D721Med (cell line): ENCODE measurements around the gene CD7.
A peak's percentile ranks its signal among the peaks of the same experiment; 100 is the strongest.

Experiments
- DNase-seq: peaks from one replicate; pipeline ENCODE4 v3.0.0; 2011; ENCODE audit warnings: low spot score; ENCODE audit not compliant: insufficient read length
- FAIRE-seq: peaks from 2 replicates; lab custom pipeline; 2011; peaks lifted over from hg19 to GRCh38; lab: Jason Lieb, UNC
- TF ChIP-seq, protein P1 (sequence below): IDR thresholded peaks from 2 replicates; pipeline ENCODE4 v1.5.1; 2012; ENCODE audit warnings: mild to moderate bottlenecking, control low read depth; ENCODE audit not compliant: insufficient read depth; ENCODE audit errors: missing control alignments

The CD7 gene

DNA sequence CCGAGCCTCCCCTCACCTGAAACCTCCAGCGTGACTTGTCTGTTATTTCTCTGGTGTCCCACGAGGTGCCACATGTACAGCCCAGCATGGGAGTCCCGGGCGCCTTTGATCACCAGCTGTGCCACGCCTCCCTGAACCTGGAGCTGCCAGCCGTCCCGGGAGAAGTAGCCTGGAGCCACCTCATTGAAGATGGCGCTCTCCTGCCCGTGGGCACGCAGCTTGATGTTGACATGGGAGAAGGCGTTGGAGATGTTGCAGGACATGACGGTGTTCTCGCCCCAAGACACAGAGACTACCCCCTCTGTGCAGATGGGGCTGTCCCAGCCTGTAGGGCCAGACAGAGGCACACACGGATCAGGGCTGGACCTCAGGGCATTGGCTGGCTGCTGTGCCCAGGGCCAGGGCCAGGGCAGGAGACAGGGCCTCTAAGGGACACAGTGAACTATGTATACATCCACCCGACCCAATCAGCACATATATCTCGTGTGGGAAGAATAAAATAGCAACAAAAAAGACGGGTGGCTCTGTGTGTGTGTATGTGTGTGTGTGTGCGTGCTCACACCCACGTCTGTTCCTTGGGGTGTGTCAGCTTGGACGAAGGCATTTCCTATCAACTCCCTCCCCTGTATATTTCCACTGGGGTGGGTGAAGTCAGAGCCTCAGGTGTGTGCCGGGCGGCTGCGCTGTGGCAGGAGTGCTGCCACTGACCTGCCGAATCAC is 7.3 kb upstream of the CD7 start:
- TF ChIP-seq, protein P1, sequence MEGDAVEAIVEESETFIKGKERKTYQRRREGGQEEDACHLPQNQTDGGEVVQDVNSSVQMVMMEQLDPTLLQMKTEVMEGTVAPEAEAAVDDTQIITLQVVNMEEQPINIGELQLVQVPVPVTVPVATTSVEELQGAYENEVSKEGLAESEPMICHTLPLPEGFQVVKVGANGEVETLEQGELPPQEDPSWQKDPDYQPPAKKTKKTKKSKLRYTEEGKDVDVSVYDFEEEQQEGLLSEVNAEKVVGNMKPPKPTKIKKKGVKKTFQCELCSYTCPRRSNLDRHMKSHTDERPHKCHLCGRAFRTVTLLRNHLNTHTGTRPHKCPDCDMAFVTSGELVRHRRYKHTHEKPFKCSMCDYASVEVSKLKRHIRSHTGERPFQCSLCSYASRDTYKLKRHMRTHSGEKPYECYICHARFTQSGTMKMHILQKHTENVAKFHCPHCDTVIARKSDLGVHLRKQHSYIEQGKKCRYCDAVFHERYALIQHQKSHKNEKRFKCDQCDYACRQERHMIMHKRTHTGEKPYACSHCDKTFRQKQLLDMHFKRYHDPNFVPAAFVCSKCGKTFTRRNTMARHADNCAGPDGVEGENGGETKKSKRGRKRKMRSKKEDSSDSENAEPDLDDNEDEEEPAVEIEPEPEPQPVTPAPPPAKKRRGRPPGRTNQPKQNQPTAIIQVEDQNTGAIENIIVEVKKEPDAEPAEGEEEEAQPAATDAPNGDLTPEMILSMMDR = no peak
- DNase-seq (no peak), FAIRE-seq (no peak)

DNA sequence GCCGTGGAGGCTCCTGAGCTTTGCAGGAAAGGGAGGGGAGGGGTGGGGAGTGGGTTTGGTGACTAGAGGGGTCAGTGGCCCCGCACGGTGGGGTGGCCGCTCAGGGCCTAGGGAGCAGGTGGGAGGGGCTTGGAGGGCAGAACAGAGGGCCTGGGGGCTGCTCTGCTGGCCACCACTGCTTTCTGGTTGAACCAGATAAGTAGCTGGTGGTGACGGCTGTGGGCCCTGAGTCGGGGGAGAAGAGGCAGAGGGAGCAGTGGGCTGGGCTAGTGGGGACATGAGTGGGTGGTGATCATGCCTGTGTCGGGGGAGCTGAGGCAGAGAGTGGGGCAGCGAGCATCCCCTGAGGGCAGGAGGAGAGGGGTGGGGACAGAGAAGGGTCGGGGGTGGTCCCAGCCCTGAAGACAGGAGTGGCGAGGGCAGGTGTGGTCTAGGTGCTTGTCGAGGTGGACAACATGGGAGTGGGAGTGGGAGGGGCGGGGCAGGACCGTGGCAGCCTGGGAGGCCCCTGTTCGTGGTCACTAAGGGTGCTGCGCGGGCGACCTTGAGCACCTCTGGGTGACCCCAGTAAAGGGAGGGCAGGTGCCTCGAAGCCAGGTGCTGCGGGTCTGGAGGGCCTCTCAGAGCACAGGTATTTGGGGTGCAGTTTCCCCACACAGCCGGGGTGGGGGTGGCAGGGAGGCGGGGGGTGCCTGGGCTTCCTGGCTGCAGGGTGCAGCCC is 6.3 kb upstream of the CD7 start:
- TF ChIP-seq, protein P1 = no peak
- FAIRE-seq (no peak), DNase-seq (no peak)

DNA sequence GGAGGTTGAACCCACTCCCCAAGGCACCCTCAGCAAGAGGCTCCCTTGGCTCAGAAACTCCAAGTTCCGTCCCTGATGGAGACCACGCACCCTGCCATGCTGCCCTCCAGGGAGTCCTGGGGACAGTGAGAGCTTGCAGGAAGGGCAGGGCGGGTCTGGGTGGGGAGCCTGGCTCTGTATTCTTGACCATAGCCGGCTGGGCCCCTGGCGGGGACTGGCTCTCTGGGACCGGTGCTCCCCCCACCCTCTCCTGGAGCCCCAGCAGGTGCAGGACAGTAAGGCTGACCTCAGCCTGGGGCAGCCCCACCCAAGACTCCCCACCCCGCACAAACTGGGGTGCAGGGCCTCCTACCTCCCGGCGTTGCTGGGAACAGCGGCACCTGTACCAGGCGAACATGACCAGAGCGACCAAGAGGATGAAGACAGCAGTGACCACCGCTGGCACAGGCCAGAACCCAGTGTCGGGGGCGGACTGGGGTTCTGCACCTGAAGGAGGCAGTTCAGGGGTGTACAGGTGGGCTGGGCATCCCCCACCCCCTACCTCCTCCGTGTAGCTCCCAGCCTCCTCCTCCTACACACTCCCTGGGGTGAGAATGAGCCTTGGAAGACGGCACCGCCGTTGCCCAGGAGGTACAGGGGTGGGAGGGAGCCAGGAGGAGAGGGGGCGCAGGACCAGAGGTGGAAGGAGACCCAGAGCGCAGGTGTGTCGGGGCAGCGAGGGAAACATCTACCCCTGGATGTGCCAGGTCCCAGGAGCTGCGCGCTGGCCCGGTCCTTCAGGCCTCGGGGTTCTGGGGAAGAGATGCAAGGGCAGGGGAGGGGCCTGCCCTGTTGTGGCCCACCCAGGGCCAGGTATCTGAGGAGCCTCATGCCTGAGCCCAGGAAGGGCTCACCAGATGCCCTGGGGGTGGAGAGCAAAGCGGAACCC is 5.4 kb upstream of the CD7 start:
- FAIRE-seq (no peak), DNase-seq (no peak)
- TF ChIP-seq, protein P1 = no peak

DNA sequence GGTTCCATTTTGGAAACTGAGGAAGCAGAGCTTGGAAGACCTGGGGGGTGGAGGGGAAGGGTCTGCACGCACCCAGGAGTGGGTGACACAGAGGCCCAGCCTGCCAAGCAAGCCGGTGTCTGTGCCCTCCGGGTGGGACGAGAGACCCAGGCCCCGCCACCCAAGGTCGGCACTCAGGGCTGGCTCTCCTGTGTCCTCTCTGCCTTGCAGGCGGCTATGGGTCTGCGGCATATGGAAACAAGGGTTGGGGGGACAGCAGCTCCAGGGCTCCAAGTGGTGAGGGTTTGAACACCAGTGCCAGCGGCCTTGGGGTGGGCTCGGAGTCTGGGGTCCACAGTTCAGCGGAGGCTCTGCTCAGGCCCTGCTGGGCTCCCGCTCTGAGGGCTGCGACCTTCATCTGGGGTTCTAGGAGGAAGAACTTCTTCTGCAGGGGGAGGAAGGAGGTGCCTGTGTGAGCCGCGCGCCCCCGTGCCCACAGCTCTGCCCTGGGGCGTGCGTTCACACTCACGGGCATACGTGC is 4.6 kb upstream of the CD7 start:
- DNase-seq (no peak), FAIRE-seq (no peak)
- TF ChIP-seq, protein P1 = no peak

DNA sequence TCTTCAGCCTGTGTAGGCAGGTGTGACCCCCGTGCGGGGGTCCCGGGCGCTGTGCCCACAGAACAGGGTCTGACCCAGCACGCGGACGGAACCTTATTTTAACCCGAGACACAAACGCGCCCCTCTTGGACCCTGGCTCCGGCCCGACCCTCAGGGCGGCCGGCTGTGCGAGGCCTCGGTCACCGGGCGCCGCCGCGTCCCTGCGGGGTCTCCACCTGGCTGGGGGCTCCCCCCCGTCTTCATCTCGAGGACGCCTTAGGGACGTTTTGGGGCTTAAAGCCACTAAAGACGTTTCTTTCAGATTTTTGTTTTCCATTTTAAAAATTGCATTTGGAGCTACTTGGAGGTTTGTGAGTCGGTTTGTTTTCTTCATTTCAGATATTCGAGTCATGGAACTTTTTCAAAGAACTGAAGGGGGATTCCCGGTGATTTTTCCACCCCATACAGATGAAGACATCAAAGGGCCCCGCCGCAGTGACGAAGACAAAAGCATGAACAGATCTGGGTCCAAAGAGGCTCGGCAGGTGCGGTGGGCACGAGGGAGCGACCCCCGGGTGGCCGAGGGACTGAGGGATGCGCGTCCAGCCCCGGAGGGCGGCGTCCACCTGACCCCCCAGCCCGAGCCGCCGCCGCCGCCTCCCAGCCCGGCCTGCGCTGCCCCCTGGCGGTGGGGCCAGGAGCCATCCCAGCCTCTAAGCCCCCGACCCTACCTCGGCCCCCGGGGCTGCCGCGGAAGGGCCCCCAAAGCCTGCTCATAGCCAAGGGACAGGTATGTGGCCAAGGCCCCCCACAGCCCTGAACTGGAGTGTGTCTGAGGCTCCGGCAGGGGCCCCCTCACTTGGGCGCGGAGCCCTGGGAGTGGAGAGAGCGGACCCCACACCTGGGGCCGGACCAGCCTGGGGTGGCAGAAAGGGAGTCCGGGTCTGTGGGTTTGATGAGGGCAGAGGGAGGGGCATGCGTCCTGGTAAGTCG is 3.8 kb upstream of the CD7 start:
- FAIRE-seq (no peak), DNase-seq (peak; percentile 75)
- TF ChIP-seq, protein P1 = peak; percentile 79
